MCF 10A (cell line): ENCODE measurements around the gene NUDCD3. TPM values are rescaled to one million over a fixed set of nuclear protein-coding genes. Genes with fewer than 3 reads are reported as not detected.

Experiments
- BruUV-seq: library from RNA; stranded (reverse); fragments of 400-500 nt; replicated peaks from 2 replicates; lab custom pipeline; 2021; lab: Mats Ljungman, UMichigan
- CTCF ChIA-PET: fragments of 300-600 bp; sonication (Branson Sonifier 250); formaldehyde crosslinking; extraction: SDS; loops from one replicate; lab custom pipeline; 2021; ENCODE audit warnings: antibody characterized with exemption, inconsistent platforms; lab: Yijun Ruan, JAX
- POLR2A ChIA-PET: fragments of 300-600, 350-650 bp; sonication (Branson Sonifier 250); formaldehyde crosslinking; extraction: SDS; loops from one replicate; lab custom pipeline; 2020; ENCODE audit warnings: antibody characterized with exemption, inconsistent platforms; lab: Yijun Ruan, JAX
- DNase-seq: peaks from one replicate; pipeline ENCODE4 v3.0.0-alpha.2; 2018; ENCODE audit not compliant: unreplicated experiment
- H3K27ac Mint-ChIP-seq: one replicate; pipeline ENCODE4 v1.8.0; 2022; ENCODE audit warnings: mild to moderate bottlenecking, low read depth, mixed read lengths; ENCODE audit not compliant: unreplicated experiment
- H3K27me3 Mint-ChIP-seq: one replicate; pipeline ENCODE4 v1.8.0; 2022; ENCODE audit warnings: mixed read lengths; ENCODE audit not compliant: insufficient read depth, unreplicated experiment
- H3K36me3 Mint-ChIP-seq: one replicate; pipeline ENCODE4 v1.8.0; 2022; ENCODE audit warnings: mild to moderate bottlenecking, moderate library complexity, mixed read lengths; ENCODE audit not compliant: insufficient read depth, unreplicated experiment
- H3K4me1 Mint-ChIP-seq: one replicate; pipeline ENCODE4 v1.8.0; 2022; ENCODE audit warnings: mixed read lengths; ENCODE audit not compliant: insufficient read depth, unreplicated experiment
- H3K4me3 Mint-ChIP-seq: one replicate; pipeline ENCODE4 v1.8.0; 2022; ENCODE audit warnings: mild to moderate bottlenecking, moderate library complexity, mixed read lengths; ENCODE audit not compliant: unreplicated experiment
- H3K9me3 Mint-ChIP-seq: one replicate; pipeline ENCODE4 v1.8.0; 2022; ENCODE audit warnings: mixed read lengths; ENCODE audit not compliant: unreplicated experiment
- intact Hi-C: fragments of 100-400 bp; cut with micrococcal nuclease; formaldehyde crosslinking; loops from 2 replicates; pipeline ENCODE4 v1.14.1; 2022
- total RNA-seq: library from RNA; stranded (reverse); gene quantifications from 2 replicates; pipeline ENCODE4 v1.2.3, GENCODE V29; 2022
- TF ChIP-seq, protein P1 (sequence below): fragments of 200-600 bp; IDR thresholded peaks from one replicate; pipeline ENCODE4 v1.8.0; 2022; ENCODE audit warnings: antibody characterized with exemption, mild to moderate bottlenecking; ENCODE audit not compliant: unreplicated experiment

NUDCD3 gene
- total RNA-seq, 1 experiment from 2014 or later, result 85.5 TPM

DNA sequence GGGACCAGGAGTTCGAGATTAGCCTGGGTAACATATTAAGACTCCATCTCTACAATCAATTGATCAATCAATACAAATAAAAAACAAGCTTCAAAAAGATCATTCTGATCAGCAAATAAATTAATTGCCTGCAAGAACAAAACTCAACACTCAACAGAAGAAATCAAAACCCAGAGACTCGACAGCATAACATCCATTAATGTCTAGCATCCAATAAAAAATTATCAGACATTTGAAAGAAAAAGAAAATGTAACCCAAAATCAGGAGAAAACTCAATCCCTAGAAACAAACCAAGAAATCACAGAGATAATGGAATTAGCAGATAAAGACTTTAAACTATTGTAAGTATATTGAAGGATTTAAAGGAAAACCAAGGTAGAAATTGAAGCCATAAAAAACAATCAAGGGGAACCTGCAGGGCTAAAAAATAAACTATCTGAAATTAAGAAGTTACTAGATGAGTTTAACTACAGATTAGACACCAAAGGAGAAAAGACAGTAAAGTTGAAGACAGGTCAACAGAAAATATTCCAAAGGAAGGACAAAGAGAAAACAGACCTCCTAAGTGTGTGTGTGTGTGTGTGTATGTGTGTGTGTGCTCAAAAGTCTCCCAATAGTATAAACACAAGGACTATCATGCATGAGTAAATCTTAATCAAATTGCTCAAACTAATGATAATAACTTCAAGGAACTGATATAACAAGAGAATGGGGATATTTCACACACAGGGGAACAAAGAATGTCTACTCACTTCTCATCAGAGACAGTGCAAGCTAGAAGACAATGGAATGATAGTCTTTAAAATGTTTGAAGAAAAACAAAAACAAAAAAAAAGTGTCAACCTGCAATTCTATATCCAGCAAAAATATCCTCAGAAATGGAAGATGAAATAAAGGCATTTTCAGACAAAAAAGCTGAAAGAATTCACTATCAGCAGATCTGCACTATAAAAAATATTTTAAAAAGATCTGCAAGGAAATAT lies 7.7 kb downstream of the NUDCD3 start:
- Mint-ChIP-seq H3K27ac (no peak overlapping the region), H3K9me3 (no peaks in the 10 kb centered on the region), H3K4me3 (no peak overlapping the region), H3K27me3 (no peaks in the 10 kb centered on the region), H3K4me1 (peaks cover 26% of the 10 kb centered on the region), H3K36me3 (peaks cover 76% of the 10 kb centered on the region)
- intact Hi-C loops, result no loop called here
- CTCF ChIA-PET, result interaction anchor here (0.6 to 3.4 kb wide), 3 partner anchors 17 to 83 kb away, joined by 3 to 14 read pairs (median 4); no protein-coding TSS in a partner anchor
- POLR2A ChIA-PET, result interaction anchor here (0.8 to 1.3 kb wide), 3 partner anchors 9 to 438 kb away, joined by 3 to 5 read pairs (median 4); partner anchors contain the start of genes DBNL and NUDCD3
- TF ChIP-seq, protein P1, sequence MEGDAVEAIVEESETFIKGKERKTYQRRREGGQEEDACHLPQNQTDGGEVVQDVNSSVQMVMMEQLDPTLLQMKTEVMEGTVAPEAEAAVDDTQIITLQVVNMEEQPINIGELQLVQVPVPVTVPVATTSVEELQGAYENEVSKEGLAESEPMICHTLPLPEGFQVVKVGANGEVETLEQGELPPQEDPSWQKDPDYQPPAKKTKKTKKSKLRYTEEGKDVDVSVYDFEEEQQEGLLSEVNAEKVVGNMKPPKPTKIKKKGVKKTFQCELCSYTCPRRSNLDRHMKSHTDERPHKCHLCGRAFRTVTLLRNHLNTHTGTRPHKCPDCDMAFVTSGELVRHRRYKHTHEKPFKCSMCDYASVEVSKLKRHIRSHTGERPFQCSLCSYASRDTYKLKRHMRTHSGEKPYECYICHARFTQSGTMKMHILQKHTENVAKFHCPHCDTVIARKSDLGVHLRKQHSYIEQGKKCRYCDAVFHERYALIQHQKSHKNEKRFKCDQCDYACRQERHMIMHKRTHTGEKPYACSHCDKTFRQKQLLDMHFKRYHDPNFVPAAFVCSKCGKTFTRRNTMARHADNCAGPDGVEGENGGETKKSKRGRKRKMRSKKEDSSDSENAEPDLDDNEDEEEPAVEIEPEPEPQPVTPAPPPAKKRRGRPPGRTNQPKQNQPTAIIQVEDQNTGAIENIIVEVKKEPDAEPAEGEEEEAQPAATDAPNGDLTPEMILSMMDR, result no peak
- no TSS peak for BruUV-seq
- no peak for DNase-seq

DNA sequence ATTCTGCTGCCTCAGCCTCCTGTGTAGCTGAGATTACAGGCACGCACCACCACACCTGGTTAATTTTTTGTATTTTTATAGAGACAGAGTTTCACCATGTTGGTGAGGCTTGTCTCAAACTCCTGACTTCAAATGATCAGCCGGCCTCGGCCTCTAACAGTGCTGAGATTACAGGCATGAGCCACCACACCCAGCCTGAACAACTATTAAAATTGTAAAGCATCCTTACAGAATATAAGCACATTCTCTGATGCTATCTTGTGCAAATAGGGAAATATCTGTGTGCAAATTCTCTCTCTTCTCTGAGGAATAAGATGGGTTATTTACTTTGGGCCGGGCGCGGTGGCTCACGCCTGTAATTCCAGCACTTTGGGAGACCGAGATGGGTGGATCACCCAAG lies 12.5 kb downstream of the NUDCD3 start:
- Mint-ChIP-seq H3K4me3 (no peak overlapping the region), H3K27me3 (no peaks in the 10 kb centered on the region), H3K36me3 (peaks cover 89% of the 10 kb centered on the region), H3K4me1 (peaks cover 17% of the 10 kb centered on the region), H3K9me3 (no peaks in the 10 kb centered on the region), H3K27ac (no peak overlapping the region)
- ChIA-PET CTCF (interaction anchor here (0.6 to 2.3 kb wide), 8 partner anchors 9 to 458 kb away, joined by 3 to 15 read pairs (median 4); partner anchors contain the start of gene NUDCD3), POLR2A (interaction anchor here (0.9 to 1.5 kb wide), 2 partner anchors 11 to 237 kb away, joined by 3 to 7 read pairs; no protein-coding TSS in a partner anchor)
- TF ChIP-seq, protein P1, result no peak
- no peak for DNase-seq
- no TSS peak for BruUV-seq
- intact Hi-C loops, result loop anchor here (1.0 kb wide), 1 partner anchor 237 kb away; no protein-coding TSS in a partner anchor

DNA sequence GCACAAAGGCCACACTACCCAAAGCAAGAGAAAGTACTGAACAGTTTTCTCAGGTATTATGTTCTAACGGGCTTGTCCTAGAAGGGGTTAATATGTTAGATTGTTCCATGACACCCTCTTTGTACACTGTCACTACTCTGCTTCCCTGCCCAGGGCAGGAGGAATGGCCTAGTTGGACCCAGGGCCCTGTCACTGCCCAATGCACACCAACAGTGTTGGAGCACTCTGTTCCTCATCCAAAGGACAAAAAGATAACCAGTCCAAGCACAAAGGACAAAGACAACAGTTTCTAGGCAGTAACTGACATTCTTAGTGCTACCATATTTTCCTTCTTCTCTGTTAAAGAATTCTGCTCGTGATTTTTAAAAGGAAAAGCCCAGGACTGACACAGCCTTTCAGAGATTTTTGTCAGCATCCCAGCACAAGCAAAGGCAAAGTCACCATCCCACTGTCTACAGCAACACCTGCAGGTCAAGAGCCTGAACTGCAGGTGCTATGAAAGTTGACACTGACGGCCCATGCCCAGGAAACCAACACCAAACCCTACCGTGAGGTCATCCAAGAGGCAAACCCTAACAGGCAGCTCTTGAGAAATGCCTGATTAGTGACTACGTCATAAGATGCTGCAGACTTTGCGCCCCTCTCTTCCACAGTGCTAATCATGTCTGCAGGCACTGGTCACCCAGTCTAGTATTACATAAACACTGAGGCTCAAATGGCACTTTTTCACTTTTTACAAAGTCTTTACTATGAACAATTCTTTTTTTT lies 13.2 kb downstream of the NUDCD3 start:
- Mint-ChIP-seq H3K27me3 (no peaks in the 10 kb centered on the region), H3K9me3 (no peaks in the 10 kb centered on the region), H3K4me1 (peaks cover 22% of the 10 kb centered on the region), H3K4me3 (no peak overlapping the region), H3K27ac (no peak overlapping the region), H3K36me3 (peaks cover 89% of the 10 kb centered on the region)
- ChIA-PET POLR2A (interaction anchor here (0.9 to 1.5 kb wide), 2 partner anchors 12 to 236 kb away, joined by 3 to 7 read pairs; no protein-coding TSS in a partner anchor), CTCF (interaction anchor here (0.6 to 2.3 kb wide), 6 partner anchors 13 to 458 kb away, joined by 3 to 15 read pairs (median 4); partner anchors contain the start of gene NUDCD3)
- DNase-seq, result peak; percentile 88
- TF ChIP-seq, protein P1, result peak; percentile 91
- no TSS peak for BruUV-seq
- intact Hi-C loops, result loop anchor here (1.0 kb wide), 1 partner anchor 236 kb away; no protein-coding TSS in a partner anchor
